Brain pericyte (primary cell): ENCODE results near the gene MAEA.
"Not testable (repeated sequence)": the region's sequence is repeated elsewhere in the genome, so short reads cannot be mapped to it uniquely, and the experiment has no call there.

Source experiments
- DNase-seq: peaks from one replicate; pipeline ENCODE4 v3.0.0-alpha.2; 2012; ENCODE audit warnings: low read depth, low spot score

Gene MAEA

DNA sequence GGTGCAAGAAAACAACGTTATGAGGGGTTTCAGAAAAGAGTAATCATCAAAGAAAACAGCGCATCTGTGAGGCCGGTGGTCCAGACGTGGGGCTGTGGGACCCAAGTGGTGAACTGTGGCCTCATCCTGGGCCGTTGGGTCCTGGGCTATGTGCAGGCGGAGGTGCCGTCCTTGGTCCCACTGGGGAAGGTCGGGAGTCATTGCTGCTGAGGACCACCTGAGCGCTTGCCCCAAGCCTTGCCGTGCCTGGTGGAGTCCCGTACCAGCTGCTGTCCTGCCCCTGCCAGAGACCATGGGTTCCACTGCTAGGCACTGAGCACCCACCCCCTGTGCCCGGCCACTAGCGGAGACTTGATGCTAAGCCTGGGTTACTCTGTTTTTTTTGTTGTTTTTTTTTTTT is 31.8 kb downstream of the MAEA start:
- no peak for DNase-seq

- no peak for DNase-seq
Measured at GRCh38 chr4:1321946-1322650, 32.4 kb downstream of the MAEA start.

GRCh38 chr4:1323280-1323634 is 33.6 kb downstream of the MAEA start:
- no peak for DNase-seq

- DNase-seq: no peak
Measured at GRCh38 chr4:1323635-1324442, 34.1 kb downstream of the MAEA start.

DNA sequence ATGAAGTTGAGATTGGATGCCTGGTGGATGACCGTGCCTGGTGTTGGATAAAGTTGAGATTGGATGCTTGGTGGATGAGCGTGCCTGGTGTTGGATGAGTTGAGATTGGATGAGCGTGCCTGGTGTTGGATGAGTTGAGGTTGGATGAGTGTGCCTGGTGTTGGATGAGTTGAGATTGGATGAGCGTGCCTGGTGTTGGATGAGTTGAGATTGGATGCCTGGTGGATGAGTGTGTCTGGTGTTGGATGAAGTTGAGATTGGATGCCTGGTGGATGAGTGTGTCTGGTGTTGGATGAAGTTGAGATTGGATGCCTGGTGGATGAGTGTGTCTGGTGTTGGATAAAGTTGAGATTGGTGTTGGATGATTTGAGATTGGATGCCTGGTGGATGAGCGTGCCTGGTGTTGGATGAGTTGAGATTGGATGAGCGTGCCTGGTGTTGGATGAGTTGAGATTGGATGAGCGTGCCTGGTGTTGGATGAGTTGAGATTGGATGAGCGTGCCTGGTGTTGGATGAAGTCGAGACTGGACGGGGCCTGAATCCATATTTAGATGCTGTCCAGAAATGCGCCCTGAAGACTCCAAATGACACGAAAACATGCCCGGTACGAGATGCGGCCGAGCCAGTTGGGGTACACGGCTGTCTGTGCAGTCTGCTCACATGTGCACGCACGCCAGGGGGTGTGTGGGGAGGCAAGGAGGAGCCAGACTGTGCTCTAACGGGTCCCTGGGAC is 34.9 kb downstream of the MAEA start:
- DNase-seq: not testable (repeated sequence)

DNA sequence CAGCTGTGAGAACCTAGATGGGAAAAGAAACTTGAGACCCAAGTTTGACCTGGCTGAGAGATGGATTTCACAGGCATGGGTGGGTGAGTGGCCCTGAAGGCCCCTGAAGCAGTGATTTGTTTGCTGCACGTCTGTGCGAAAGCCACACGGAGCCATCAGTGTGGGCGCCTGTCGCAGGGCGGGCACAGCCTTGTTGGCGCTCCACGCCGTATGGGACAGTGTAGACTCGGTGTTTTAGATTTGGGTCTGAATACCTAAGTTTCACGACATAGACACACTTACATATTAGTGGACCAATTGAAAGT is 35.4 kb downstream of the MAEA start:
- no peak for DNase-seq

DNA sequence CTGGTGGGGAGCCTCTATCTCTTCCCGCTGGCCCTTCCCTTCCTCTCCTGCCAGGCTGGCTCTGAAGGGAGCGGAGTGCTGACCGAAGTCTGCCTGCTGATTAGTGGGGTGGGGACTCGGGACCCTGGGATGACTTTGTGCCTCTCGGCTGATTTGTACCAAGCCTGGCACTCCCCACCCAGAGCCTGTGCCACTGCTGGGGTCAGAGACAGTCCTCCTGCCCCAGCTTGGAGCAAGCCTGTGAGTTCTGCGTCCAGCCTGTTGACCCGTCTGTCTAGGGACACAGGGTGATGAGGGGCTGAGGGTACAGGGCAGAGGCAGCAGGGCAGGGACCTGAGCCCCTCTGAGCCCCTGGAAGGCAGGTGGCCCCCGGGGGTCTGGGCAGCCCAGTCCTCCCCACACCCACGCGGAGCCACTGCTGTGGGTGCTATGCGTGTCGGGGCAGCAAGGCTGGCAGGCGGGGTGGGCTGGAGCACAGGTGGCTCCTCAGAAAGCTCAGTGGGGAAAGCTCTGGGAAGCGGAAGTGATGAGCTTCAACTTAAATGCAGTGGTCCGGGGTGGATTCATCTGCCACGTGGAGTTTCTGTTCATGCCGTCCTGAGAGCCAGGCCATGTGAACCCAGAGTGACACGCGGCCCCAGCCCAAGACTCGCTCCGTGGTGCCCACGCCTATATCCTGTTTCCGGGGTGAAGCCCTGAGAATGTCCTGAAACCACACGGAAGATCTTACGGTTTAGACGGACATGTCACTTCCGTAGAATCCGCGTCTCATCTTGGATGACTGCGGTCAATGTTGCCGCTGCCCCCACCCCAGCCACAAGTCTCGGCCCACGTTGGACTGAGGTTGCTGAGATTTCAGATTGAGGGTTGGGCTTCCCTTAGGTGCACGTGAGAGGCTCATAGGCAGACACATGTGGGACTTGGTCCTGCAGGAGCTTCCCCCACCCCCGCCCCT is 36.3 kb downstream of the MAEA start:
- no peak for DNase-seq

GRCh38 chr4:1326751-1327525 is 37.2 kb downstream of the MAEA start:
- DNase-seq: no peak

DNA sequence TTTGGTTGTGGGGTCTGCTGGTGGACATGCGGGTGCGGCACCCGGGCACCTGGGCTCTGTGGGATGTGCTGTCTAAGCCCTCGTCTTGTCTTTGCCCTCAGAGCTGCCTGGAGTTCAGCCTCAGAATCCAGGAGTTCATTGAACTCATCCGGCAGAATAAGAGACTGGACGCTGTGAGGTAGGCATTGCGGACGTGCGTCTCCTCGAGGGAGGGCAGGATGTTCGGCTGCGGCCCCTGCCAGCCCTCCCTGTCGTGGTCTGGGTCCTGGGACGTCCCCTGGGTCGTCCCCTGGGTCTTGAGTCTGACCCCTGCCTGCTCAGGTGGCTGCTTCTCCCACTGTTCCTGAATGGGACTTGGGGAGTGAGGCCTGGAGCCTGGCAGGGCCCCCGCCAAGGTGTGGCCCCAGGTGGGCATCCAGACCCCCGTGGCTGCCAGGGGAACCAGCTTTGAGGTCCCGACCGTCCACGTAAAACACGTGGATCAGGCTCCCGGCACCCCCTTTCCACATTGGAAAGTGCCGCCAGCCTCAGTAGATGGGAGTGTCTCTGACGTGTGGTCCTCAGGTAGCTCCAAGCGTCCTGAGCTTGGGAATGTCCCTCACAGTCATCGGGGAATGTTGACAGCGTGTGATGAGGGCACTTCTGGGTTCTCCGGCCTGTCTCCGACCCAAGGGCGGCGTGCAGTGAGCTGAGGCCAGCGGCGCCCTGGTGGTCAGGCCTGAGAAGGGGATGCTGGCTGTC is 38.0 kb downstream of the MAEA start:
- DNase-seq: no peak

- no peak for DNase-seq
Measured at GRCh38 chr4:1328267-1329155, 38.8 kb downstream of the MAEA start.

GRCh38 chr4:1329408-1330371 is 40.0 kb downstream of the MAEA start:
- DNase-seq: no peak

DNA sequence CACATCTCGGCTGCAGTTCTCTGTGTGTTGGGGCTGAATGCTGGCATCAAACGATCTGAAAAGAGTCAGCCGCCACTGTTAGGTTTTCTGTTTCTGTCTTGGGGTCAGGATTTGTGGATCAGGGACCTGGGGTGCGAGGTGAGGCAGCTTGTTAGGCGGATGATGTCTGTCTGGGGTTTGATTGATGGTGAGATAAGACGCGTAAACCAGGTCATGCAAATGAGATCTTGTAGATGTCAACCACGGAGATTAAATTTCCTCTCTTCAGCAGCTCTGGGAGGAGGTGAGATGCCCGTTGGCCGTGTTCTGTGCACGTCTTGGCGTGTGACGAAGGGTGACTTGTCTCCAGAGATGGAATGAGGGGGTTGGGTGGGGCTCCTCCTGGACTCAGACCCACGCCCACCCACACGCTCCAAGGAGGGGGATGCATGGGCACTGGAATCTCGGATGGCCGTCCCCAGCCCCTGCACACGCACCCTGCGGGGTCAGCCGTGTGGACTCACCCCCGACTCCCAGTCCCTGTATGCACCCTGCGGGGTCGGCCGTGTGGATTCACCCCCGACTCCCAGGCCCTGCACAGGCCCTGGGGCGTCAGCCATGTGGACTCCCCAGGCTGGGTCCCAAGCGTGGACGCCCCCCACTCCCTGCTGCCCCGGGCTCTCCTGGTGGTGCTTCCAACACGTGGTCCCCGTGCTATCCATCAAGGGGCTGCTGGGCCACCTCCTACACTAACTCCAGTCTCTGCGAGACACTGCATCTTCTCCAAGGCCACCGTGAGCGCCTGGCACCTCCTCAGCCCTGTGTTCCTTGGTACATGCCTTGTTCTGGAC is 41.3 kb downstream of the MAEA start:
- DNase-seq: no peak

GRCh38 chr4:1331591-1332353 is 42.1 kb downstream of the MAEA start:
- no peak for DNase-seq

GRCh38 chr4:1332686-1333085 is 43.0 kb downstream of the MAEA start:
- no peak for DNase-seq

- DNase-seq: no peak
Measured at GRCh38 chr4:1333256-1333655, 43.6 kb downstream of the MAEA start.

DNA sequence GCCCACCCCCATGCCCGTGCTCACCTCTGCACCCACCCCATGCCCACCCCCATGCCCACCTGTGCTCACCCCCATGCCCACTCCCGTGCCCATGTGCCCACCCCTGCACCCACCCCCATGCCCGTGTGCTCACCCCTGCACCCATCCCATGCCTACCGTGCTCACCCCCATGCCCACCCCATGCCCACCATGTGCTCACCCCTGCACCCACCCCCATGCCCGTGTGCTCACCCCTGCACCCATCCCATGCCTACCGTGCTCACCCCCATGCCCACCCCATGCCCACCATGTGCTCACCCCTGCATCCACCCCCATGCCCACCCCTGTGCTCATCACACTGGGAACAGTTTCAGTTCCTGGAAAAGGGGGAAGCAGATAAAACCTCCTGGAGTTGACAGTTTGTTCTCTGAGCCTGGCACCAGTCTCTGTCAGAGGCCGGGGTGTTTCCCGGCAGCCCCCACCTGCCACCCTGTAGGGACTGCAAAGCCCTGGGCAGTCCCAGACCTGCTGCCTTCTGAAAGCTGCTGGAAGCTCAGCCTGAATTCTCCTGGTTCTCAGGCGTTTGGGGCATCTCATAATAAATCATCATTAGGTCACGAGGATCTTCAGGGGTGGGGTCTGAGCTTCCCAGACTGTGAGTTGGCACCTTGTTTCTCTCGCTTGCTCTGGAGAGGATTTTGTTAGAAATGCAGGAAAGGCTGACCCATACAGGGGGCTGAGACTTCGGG is 44.3 kb downstream of the MAEA start:
- not testable (repeated sequence) for DNase-seq
